ENCODE data around the gene EGLN3.

The EGLN3 gene

GRCh38 chr14:33936391-33936790, 14.5 kb downstream of the EGLN3 start:
- no peak for TF ChIP-seq CTCF (IDR thresholded peaks at IDR 0.05; ENCODE audit: insufficient read depth, missing control alignments)
- DNase-seq (ENCODE audit: insufficient read length, low spot score): no peak
- no peak for FAIRE-seq

GRCh38 chr14:33934938-33935337, 15.9 kb downstream of the EGLN3 start:
- TF ChIP-seq CTCF (IDR thresholded peaks at IDR 0.05; ENCODE audit: insufficient read depth, missing control alignments): no peak

GRCh38 chr14:33934043-33934750, 16.7 kb downstream of the EGLN3 start:
- FAIRE-seq: no peak
- DNase-seq (ENCODE audit: insufficient read length, low spot score): no peak
- no peak for TF ChIP-seq CTCF (IDR thresholded peaks at IDR 0.05; ENCODE audit: insufficient read depth, missing control alignments)

More at GRCh38 chr14:33934938-33935337, 15.9 kb downstream of the EGLN3 start:
- DNase-seq (ENCODE audit: insufficient read length, low spot score) (no peak), FAIRE-seq (no peak)

- no peak for TF ChIP-seq CTCF (IDR thresholded peaks at IDR 0.05; ENCODE audit: insufficient read depth, missing control alignments)
- no peak for DNase-seq (ENCODE audit: insufficient read length, low spot score)
- no peak for FAIRE-seq
Observed at GRCh38 chr14:33933386-33933933, 17.4 kb downstream of the EGLN3 start.

- TF ChIP-seq CTCF (IDR thresholded peaks at IDR 0.05; ENCODE audit: insufficient read depth, missing control alignments): no peak
- FAIRE-seq (peak; percentile 21), DNase-seq (ENCODE audit: insufficient read length, low spot score) (peak; percentile 29)
Observed at GRCh38 chr14:33932576-33933345, 18.1 kb downstream of the EGLN3 start.

GRCh38 chr14:33932033-33932432, 18.8 kb downstream of the EGLN3 start:
- no peak for TF ChIP-seq CTCF (IDR thresholded peaks at IDR 0.05; ENCODE audit: insufficient read depth, missing control alignments)
- DNase-seq (ENCODE audit: insufficient read length, low spot score) (no peak), FAIRE-seq (no peak)

All from D721Med (cell line).